PFSK-1 (cell line): Measurements from ENCODE around the gene HTR5A.

Experiments
- FOXP2 ChIP-seq: optimal IDR thresholded peaks from 2 replicates; pipeline ENCODE3; 2011; ENCODE audit warnings: borderline replicate concordance, control low read depth, inconsistent platforms; ENCODE audit not compliant: insufficient read depth; ENCODE audit errors: extremely low read length, extremely low read depth
- POLR2AphosphoS5 ChIP-seq: IDR thresholded peaks from 2 replicates; pipeline ENCODE4 v1.6.1; 2012; ENCODE audit warnings: low read depth, mild to moderate bottlenecking, control low read depth, low read length, moderate library complexity
- REST ChIP-seq, 2 experiments: IDR thresholded peaks; 2 replicates each; pipeline versions ENCODE4 v1.6.1 to v1.8.0; 2011 to 2012; ENCODE audit warnings: low read depth in 2 of 2, low read length in 2 of 2, control low read depth in 1 of 2, inconsistent platforms in 1 of 2, mild to moderate bottlenecking in 1 of 2, moderate library complexity in 1 of 2; ENCODE audit not compliant: insufficient read depth in 1 of 2
- SIN3A ChIP-seq: IDR thresholded peaks from 2 replicates; pipeline ENCODE4 v1.6.1; 2012; ENCODE audit warnings: mild to moderate bottlenecking, low read length, moderate library complexity, borderline replicate concordance; ENCODE audit not compliant: insufficient read depth
- TAF1 ChIP-seq: IDR thresholded peaks from 2 replicates; pipeline ENCODE4 v1.6.1; 2012; ENCODE audit warnings: low read length, control low read depth, borderline replicate concordance; ENCODE audit not compliant: insufficient read depth

Gene HTR5A

DNA sequence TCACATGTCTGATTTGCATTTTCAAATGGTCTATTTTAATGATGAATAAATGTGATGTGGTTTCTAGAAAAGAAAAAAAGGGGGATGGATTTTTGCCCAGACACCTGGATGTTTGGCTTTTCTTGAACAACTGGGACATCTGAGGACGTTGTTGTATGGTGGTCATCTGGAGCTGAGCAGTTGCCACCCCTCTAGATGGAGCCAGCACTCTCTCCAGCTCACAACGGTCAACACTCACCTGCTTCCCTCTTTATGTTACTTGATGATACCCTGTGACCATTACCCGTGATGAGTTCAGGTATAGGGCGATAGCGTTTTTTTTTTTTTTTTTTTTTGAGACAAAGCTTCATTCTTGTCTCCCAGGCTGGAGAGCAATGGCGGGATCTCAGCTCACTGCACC lies 37.1 kb upstream of the HTR5A start:
- TF ChIP-seq REST (IDR thresholded peaks at IDR 0.05; ENCODE audit: insufficient read depth in 1 of 2, low read depth in 2 of 2, low read length in 2 of 2) (no peak), FOXP2 (no peak), TAF1 (no peak)

DNA sequence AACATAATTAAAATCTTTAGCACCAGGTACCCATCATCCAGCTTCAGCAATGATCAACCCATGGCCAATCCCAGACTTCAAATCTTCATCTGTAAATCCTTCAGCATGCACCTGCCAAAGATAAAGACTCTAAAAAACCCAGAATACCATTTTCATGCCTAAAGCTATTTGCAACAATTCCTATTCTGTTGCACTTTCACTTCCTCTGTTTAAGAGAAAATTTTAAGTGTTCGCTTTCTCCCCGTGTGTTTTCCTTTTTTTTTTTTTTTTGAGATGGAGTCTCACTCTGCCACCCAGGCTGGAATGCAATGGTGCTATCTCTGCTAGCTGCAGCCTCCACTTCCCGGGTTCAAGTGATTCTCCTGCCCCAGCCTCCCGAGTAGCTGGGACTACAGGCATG lies 31.8 kb upstream of the HTR5A start:
- TF ChIP-seq POLR2AphosphoS5 (no peak), TAF1 (no peak), REST (IDR thresholded peaks at IDR 0.05; ENCODE audit: insufficient read depth in 1 of 2, low read depth in 2 of 2, low read length in 2 of 2) (no peak), SIN3A (no peak), FOXP2 (no peak)

DNA sequence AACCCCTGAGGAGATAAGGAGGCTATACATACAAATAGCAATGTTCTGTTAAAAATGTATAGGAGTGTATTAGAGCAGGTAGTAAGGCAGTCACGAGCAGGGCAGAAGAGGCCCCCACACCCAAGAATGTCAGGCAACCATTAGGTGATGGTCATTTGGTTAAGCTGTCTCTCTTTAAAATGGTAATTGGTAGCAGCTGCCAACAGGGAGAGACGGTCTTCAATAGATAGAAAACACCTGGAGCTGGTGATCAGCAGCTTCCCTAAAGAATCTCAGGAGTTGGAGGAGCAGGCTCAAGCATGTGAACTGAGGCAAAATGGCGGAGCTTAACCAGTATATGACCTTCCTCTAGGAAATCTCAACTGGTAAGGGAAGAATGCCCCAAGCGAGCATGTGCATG lies 26.4 kb upstream of the HTR5A start:
- TF ChIP-seq TAF1 (no peak), SIN3A (no peak), POLR2AphosphoS5 (no peak), FOXP2 (no peak), REST (IDR thresholded peaks at IDR 0.05; ENCODE audit: insufficient read depth in 1 of 2, low read depth in 2 of 2, low read length in 2 of 2) (no peak)

GRCh38 chr7:155048006-155048405 lies 22.1 kb upstream of the HTR5A start:
- TF ChIP-seq POLR2AphosphoS5 = no peak
- TF ChIP-seq TAF1 = no peak
- TF ChIP-seq SIN3A = no peak
- no peak for TF ChIP-seq REST (IDR thresholded peaks at IDR 0.05; ENCODE audit: insufficient read depth in 1 of 2, low read depth in 2 of 2, low read length in 2 of 2)
- no peak for TF ChIP-seq FOXP2

DNA sequence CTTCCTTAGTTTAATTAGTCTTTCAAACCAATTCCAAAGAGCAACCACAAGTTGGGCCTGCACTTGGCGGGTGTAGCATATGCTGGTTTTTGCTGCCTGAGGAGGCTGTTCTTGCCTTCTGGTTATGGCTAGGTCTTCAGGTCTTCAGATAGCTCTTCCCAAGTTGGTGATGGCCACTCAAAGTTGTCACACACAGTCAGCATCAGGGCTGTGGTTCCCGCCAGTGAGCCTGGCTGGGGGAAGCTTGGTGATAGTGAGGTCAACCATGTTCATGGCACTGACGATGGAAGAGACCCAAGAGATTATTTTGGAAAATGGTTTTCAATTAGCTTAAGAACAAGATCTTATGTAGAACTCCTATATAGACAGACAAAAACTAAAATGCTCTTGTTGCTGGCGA lies 18.8 kb upstream of the HTR5A start:
- TF ChIP-seq POLR2AphosphoS5 (no peak), TAF1 (no peak), SIN3A (no peak), FOXP2 (no peak), REST (IDR thresholded peaks at IDR 0.05; ENCODE audit: insufficient read depth in 1 of 2, low read depth in 2 of 2, low read length in 2 of 2) (no peak)
